ENCODE data around the gene UGT1A8. TPM values are rescaled to one million over a fixed set of nuclear protein-coding genes. Genes with fewer than 3 reads are reported as not detected.

The UGT1A8 gene
- total and polyA plus RNA-seq, 12 donors: 0.11 TPM; not detected in 11

DNA sequence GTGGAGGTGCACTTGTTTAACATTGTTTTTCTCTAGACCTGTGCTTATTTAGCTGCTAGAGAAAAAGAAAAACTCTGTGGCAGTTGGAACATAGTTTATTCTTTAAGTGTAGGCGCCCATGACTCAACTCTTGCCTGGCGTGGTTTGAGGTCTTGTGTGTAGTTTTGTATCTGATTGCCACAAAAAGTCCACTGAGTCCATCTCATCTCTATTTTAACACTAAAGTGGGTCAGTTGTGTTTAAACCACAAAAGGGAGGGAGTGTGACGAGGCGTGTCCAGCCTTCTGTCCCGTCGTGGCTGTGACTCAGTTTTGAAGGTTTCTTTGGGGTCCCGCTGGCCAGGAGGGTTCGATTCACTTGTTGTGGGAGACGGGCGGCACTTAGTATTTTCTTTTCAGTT, 39.0 kb downstream of the UGT1A8 start:
- Histone ChIP-seq H3K27me3 (peaks cover 0 to 8% (median 0%) of the 10 kb centered on the region in 7 donors), H3K4me1 (no peaks in the 10 kb centered on the region), H3K4me3 (no peak overlapping the region), H3K27ac (no peak overlapping the region), H3K9me3 (peaks cover 0 to 3% (median 0%) of the 10 kb centered on the region in 11 donors), H3K36me3 (no peaks in the 10 kb centered on the region)
- 89 to 90% methylated on average over 10 of the region's 10 CpGs for WGBS, 2 donors
- intact Hi-C loops (cut with DNase I): no loop called here
- TF ChIP-seq, protein P1, sequence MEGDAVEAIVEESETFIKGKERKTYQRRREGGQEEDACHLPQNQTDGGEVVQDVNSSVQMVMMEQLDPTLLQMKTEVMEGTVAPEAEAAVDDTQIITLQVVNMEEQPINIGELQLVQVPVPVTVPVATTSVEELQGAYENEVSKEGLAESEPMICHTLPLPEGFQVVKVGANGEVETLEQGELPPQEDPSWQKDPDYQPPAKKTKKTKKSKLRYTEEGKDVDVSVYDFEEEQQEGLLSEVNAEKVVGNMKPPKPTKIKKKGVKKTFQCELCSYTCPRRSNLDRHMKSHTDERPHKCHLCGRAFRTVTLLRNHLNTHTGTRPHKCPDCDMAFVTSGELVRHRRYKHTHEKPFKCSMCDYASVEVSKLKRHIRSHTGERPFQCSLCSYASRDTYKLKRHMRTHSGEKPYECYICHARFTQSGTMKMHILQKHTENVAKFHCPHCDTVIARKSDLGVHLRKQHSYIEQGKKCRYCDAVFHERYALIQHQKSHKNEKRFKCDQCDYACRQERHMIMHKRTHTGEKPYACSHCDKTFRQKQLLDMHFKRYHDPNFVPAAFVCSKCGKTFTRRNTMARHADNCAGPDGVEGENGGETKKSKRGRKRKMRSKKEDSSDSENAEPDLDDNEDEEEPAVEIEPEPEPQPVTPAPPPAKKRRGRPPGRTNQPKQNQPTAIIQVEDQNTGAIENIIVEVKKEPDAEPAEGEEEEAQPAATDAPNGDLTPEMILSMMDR (IDR thresholded peaks at IDR 0.05): no peak
- DNase-seq (no peak), ATAC-seq (no peak)

DNA sequence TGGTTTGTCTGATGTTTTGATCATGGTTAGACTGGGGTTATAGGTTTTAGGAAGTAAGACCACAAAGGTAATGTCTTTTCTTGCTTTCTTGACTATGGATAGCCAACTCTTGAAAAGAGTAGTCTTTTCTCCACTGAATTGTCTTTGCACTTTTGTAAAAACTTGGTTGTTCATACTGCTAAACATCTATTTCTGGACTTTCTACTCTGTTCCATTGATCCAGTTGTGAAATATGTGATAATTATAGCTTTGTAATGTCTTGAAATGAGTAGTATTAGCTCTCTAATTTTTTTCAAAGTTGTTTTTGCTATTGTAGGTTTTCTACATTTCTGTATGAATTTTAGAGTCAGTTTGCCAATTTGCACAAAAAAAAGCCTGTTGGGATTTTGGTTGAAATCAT, 41.2 kb downstream of the UGT1A8 start:
- DNase-seq (no peak), ATAC-seq (no peak)
- Histone ChIP-seq H3K27ac (no peak overlapping the region), H3K9me3 (peaks cover 0 to 4% (median 0%) of the 10 kb centered on the region in 11 donors), H3K36me3 (no peaks in the 10 kb centered on the region), H3K4me3 (no peak overlapping the region), H3K27me3 (peaks cover 0 to 6% (median 0%) of the 10 kb centered on the region in 7 donors), H3K4me1 (no peaks in the 10 kb centered on the region)
- intact Hi-C loops (cut with DNase I): no loop called here
- TF ChIP-seq, protein P1 (IDR thresholded peaks at IDR 0.05): no peak

DNA sequence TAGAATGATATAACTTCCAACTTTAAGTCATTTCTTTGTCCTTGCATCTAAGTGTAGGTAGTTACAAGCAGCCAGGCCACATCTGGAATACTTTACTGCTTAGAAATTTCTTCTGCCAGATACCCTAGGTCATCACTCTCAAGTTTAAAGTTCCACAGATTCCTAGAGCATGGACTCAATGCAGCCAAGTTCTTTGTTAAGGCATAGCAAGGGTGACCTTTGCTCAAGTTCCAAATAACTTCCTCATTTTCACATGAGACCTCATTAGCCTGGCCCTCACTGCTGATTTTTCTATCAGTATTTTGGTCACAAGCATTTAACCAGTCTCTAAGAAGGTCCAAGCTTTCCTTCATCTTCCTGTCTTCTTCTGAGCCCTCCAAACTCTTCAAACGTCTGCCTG, 46.5 kb downstream of the UGT1A8 start:
- Histone ChIP-seq H3K27me3 (peaks cover 0 to 11% (median 0%) of the 10 kb centered on the region in 7 donors), H3K4me3 (no peak overlapping the region), H3K9me3 (peaks cover 0 to 10% (median 0%) of the 10 kb centered on the region in 11 donors), H3K36me3 (no peaks in the 10 kb centered on the region), H3K27ac (no peak overlapping the region), H3K4me1 (no peaks in the 10 kb centered on the region)
- TF ChIP-seq, protein P1 (IDR thresholded peaks at IDR 0.05): no peak
- 17 to 33% methylated on average over 1 of the region's 1 CpG for WGBS, 2 donors
- ATAC-seq (no peak), DNase-seq (no peak)
- intact Hi-C loops (cut with DNase I): no loop called here

DNA sequence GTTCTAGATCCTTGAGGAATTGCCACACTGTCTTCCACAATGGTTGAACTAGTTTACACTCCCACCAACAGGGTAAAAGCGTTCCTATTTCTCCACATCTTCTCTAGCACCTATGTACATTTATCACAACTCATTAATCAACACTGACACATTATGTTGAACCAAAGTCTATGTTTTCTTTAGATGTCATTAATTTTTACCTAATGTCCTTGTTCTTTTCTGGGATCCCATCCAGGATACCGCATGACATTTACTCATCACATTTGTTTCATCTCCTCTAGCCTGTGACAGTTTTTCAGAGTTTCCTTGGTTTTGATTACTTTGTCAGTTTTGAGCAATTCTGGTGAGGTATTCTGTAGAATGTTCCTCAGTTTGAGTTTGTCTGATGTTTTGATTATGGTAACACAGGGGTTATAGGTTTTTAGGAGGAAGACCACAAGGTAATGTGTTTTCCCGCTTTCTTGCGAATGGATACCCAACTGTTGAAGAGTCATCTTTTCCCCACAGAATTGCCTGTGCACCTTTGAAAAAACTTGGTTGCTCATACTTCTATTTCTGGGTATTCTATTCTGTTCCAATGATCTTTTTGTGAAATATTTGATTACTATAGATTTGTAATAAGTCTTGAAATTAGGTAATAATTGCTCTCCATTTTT, 51.3 kb downstream of the UGT1A8 start:
- DNase-seq: no peak
- intact Hi-C loops (cut with DNase I): no loop called here
- Histone ChIP-seq H3K4me3 (no peak overlapping the region), H3K4me1 (no peaks in the 10 kb centered on the region), H3K9me3 (peaks cover 0 to 10% (median 0%) of the 10 kb centered on the region in 11 donors), H3K36me3 (no peaks in the 10 kb centered on the region), H3K27ac (no peak overlapping the region), H3K27me3 (peaks cover 0 to 10% (median 0%) of the 10 kb centered on the region in 7 donors)
- 92 to 95% methylated on average over 4 of the region's 4 CpGs for WGBS, 2 donors
- TF ChIP-seq, protein P1 (IDR thresholded peaks at IDR 0.05): no peak
- ATAC-seq: no peak

Data from heart right ventricle (tissue), 16 donors.